Gastroesophageal sphincter (tissue), 3 donors: Measurements from ENCODE around the gene NUTM1.

Experiments used
- CTCF ChIP-seq, 4 experiments: fragments of 200-600 bp in 2 of 4; fragments of 450-650 bp in 2 of 4; sonication (generic) in 1 of 4; IDR thresholded peaks; one replicate each; pipeline ENCODE4 v1.5.1; 2017 to 2019; ENCODE audit warnings: antibody characterized with exemption in 4 of 4, mild to moderate bottlenecking in 2 of 4, moderate library complexity in 2 of 4
- POLR2A ChIP-seq, 2 donors: fragments of 450-650 bp; IDR thresholded peaks; one replicate each; pipeline ENCODE4 v1.6.1; 2017; ENCODE audit warnings: antibody characterized with exemption in 2 of 2, mild to moderate bottlenecking in 2 of 2, moderate library complexity in 1 of 2

DNA sequence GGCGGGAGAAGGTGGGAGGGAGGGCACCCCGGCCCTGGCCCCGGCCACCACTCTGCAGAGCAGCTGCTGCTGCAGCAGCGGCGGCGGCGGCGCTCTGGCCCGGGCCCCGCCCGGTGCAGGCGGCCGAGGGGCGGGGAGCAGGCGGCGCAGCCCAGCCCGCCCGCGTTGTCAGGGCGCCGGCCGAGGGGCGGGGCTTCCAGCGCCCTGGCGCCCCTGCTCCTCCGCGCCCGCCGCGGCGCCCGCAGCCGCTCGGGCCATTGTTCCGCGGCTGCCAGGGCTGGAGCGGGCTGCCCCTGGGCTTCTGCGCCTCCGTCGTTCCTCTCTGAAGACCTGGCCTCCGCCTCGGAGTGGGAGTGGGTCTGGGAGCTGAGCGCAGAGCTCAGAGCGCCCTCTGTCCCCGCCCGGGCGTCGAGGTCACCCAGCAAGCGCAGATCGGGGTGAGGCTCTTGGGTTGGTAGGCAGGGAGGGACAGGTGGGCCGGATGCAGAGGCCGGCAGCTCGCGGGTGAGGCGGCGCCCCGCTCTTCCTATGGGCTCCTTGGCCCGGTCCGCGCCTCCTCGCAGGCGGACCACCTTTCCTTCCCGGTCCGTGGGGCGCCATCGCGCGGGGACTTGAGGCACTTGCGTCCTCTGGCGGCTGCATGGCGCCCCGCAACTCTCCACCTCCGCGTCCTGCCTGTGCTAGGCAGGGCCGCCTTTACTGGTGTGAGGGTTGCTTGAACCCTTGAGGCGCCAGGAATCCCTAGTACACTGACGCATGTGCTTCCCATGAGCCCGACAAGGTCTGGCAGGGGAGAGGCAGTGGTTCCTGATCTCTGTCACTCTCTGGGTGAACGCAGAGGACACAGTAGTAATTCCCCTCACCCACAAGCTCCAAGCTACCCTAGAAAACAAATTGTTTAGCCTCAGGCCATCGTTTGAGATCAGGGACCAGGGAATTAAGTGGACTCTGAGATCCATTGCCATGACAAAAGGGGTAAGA, 24.3 kb downstream of the NUTM1 start, which contains the start of gene LPCAT4:
- TF ChIP-seq CTCF (IDR thresholded peaks at IDR 0.05): peak; percentile 93 to 99 (median 94)
- TF ChIP-seq POLR2A (IDR thresholded peaks at IDR 0.05): peak; percentile 73 to 74
